Transverse colon (tissue), 4 donors: Measurements from ENCODE around the gene C2orf92.

ENCODE experiments used
- EP300 ChIP-seq: sonication (generic); formaldehyde crosslinking; IDR thresholded peaks from one replicate; pipeline ENCODE4 v1.6.1; 2017; ENCODE audit warnings: antibody characterized with exemption, low read depth
- POLR2A ChIP-seq: fragments of 450-650 bp; IDR thresholded peaks from one replicate; pipeline ENCODE4 v1.6.1; 2016; ENCODE audit warnings: antibody characterized with exemption, mild to moderate bottlenecking, moderate library complexity
- POLR2AphosphoS5 ChIP-seq, 3 donors: sonication (generic); formaldehyde crosslinking; IDR thresholded peaks; one replicate each; pipeline ENCODE4 v1.6.1; 2016; ENCODE audit warnings: antibody characterized with exemption in 3 of 3
- TF ChIP-seq, protein P1 (sequence below), 5 experiments: fragments of 200-600 bp in 3 of 5; fragments of 450-650 bp in 2 of 5; sonication (generic) in 3 of 5; IDR thresholded peaks; 1 replicate in 2 of 5; 2 replicates in 3 of 5; pipeline ENCODE4 v1.5.1; 2016 to 2017; ENCODE audit warnings: antibody characterized with exemption in 5 of 5, inconsistent platforms in 3 of 5, mild to moderate bottlenecking in 2 of 5, moderate library complexity in 1 of 5

- TF ChIP-seq, protein P1, sequence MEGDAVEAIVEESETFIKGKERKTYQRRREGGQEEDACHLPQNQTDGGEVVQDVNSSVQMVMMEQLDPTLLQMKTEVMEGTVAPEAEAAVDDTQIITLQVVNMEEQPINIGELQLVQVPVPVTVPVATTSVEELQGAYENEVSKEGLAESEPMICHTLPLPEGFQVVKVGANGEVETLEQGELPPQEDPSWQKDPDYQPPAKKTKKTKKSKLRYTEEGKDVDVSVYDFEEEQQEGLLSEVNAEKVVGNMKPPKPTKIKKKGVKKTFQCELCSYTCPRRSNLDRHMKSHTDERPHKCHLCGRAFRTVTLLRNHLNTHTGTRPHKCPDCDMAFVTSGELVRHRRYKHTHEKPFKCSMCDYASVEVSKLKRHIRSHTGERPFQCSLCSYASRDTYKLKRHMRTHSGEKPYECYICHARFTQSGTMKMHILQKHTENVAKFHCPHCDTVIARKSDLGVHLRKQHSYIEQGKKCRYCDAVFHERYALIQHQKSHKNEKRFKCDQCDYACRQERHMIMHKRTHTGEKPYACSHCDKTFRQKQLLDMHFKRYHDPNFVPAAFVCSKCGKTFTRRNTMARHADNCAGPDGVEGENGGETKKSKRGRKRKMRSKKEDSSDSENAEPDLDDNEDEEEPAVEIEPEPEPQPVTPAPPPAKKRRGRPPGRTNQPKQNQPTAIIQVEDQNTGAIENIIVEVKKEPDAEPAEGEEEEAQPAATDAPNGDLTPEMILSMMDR (IDR thresholded peaks at IDR 0.05) = no peak
- no peak for TF ChIP-seq EP300
- no peak for TF ChIP-seq POLR2AphosphoS5 (IDR thresholded peaks at IDR 0.05)
- TF ChIP-seq POLR2A = no peak
Observed at GRCh38 chr2:97714950-97715652, 45.6 kb downstream of the C2orf92 start.
